ENCODE data around the gene SLC49A4.
A peak's percentile ranks its signal among the peaks of the same experiment; 100 is the strongest.

The SLC49A4 gene

GRCh38 chr3:122794483-122794778 is 438 bp upstream of the SLC49A4 start:
- peak overlapping the region; percentile 87 for H3K4me3 ChIP-seq (ENCODE audit: low read depth, low read length)
- no peak for DNase-seq (ENCODE audit: low read depth, low spot score)
- ChIA-PET POLR2A (no interaction called here), CTCF (no interaction called here)
- no peak for TF ChIP-seq CTCF (IDR thresholded peaks at IDR 0.05; ENCODE audit: insufficient read depth, low read length, missing control alignments)

GRCh38 chr3:122795674-122796195 is 866 bp downstream of the SLC49A4 start:
- H3K4me3 ChIP-seq (ENCODE audit: low read depth, low read length): peak overlapping the region; percentile 87
- no peak for TF ChIP-seq CTCF (IDR thresholded peaks at IDR 0.05; ENCODE audit: insufficient read depth, low read length, missing control alignments)
- no peak for DNase-seq (ENCODE audit: low read depth, low spot score)
- ChIA-PET CTCF (interaction anchor here (0.9 to 1.5 kb wide), 2 partner anchors 9 to 39 kb away, joined by 3 to 4 read pairs; no protein-coding TSS in a partner anchor), POLR2A (no interaction called here)

GRCh38 chr3:122797291-122797690 is 2.4 kb downstream of the SLC49A4 start:
- ChIA-PET CTCF (interaction anchor here (1.5 kb wide), 1 partner anchor 11 kb away, joined by 4 read pairs; no protein-coding TSS in a partner anchor), POLR2A (no interaction called here)
- DNase-seq (ENCODE audit: low read depth, low spot score): no peak
- H3K4me3 ChIP-seq (ENCODE audit: low read depth, low read length): no peak overlapping the region
- TF ChIP-seq CTCF (IDR thresholded peaks at IDR 0.05; ENCODE audit: insufficient read depth, low read length, missing control alignments): no peak

GRCh38 chr3:122799322-122799721 is 4.5 kb downstream of the SLC49A4 start:
- DNase-seq (ENCODE audit: low read depth, low spot score): no peak
- TF ChIP-seq CTCF (IDR thresholded peaks at IDR 0.05; ENCODE audit: insufficient read depth, low read length, missing control alignments): no peak
- POLR2A ChIA-PET: no interaction called here
- CTCF ChIA-PET: no interaction called here
- H3K4me3 ChIP-seq (ENCODE audit: low read depth, low read length): no peak overlapping the region

- ChIA-PET CTCF (no interaction called here), POLR2A (no interaction called here)
- TF ChIP-seq CTCF (IDR thresholded peaks at IDR 0.05; ENCODE audit: insufficient read depth, low read length, missing control alignments): no peak
- no peak overlapping the region for H3K4me3 ChIP-seq (ENCODE audit: low read depth, low read length)
- no peak for DNase-seq (ENCODE audit: low read depth, low spot score)
Observed at GRCh38 chr3:122800031-122800430, 5.2 kb downstream of the SLC49A4 start.

GRCh38 chr3:122800706-122801237 is 5.9 kb downstream of the SLC49A4 start:
- ChIA-PET POLR2A (no interaction called here), CTCF (no interaction called here)
- DNase-seq (ENCODE audit: low read depth, low spot score): no peak
- no peak overlapping the region for H3K4me3 ChIP-seq (ENCODE audit: low read depth, low read length)
- TF ChIP-seq CTCF (IDR thresholded peaks at IDR 0.05; ENCODE audit: insufficient read depth, low read length, missing control alignments): no peak
